Medulla oblongata (tissue), 1 donor: Measurements from ENCODE around the gene PPAN.

Experiments used
- DNase-seq: peaks from one replicate; pipeline ENCODE4 v3.0.0-alpha.2; 2015; ENCODE audit errors: extremely low spot score

Gene PPAN

GRCh38 chr19:10113964-10114650 is 7.9 kb downstream of the PPAN start:
- DNase-seq, result no peak

- DNase-seq, result no peak
Observed at GRCh38 chr19:10114651-10115391, 8.7 kb downstream of the PPAN start.

DNA sequence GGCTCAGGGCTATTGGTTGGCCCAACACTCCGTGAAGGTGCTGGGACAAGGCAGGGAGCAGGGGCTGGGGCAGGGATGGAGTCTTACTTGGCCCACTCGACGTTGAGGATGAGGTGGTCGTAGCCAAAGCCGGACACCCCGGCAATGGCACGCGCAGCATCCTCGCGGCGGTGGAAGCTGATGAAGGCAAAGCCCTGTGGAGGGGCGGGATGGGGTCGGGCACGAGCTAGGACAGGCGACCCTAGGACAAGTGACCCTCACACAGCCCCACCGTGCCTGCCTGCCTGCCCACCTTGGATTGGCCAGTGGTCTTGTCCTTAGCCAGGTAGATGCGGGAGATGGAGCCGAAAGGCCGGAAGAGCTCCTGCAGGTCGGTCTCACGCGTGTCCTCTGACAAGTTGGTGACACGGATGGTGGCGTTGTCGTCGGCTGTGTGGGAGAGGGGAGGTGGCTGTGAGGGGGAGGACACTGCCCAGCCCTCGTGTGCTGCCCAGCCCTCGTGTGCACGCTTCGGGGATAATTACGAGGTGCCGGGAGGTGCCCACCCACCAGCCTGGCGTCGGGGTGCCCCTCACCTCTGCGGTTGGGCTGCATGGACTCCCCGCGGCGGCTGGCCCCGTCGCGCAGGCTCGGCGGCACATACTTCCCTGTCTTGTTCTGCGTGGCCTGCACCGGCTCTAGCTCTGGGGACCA is 9.4 kb downstream of the PPAN start:
- DNase-seq, result no peak

DNA sequence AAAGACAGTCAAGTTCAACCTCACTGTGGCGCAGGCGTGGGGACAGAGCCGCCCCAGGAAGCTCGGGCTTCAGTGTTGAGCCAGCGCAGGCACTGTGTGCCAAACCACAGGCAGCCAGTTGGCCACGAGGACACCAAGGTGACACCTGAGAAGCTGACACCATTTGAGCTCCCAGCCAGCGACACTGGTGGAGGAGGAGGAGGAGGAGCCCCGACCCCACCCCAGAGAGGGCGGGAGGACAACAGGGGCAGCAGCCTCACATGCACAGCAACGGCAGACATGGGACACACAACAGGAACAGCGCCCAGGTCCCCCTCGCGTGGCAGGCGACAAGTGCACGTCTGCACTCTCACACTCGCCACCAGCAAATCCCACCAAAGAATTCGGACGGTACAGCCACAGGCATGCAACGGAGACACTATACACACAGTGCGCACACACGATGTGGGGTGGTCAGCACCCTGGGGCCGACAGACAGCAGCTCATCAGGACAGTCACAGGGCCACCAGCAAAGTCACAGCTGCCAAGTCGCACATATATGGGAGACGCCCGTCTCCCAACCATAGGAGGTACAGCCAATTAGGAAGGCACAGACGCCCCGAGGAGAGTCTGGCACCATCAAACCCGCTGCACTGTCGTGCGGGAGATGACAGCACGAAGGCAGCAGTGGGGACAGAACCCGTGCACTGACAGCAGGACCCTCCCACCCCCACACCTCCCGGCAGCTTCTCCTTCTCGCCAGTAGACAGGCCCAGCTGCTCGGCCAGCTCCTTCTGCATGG is 10.1 kb downstream of the PPAN start:
- DNase-seq, result no peak

- no peak for DNase-seq
Observed at GRCh38 chr19:10116866-10117616, 10.9 kb downstream of the PPAN start.

DNA sequence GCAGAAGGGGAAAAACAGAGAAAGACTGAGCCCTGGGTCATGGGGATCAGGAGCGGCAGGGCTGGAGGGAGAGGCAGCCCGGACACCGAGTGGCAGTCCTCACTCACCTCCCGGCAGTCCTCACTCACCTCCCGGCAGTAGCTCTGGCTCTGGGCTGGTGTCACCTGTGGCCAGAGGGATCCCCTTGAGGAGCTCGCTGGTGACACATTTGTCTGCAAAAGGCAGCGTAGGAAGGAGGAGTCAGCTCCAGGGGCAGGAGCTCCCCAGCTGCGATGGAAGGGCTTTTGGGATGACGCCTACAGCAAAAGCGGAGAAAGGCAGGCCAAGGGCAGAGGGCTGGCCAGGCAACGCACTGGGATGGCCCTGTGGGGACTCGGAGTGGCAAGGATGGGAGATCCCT is 12.8 kb downstream of the PPAN start:
- DNase-seq, result no peak

- no peak for DNase-seq
Observed at GRCh38 chr19:10120538-10121189, 14.5 kb downstream of the PPAN start.

- no peak for DNase-seq
Observed at GRCh38 chr19:10122045-10122444, 15.9 kb downstream of the PPAN start.

- no peak for DNase-seq
Observed at GRCh38 chr19:10124429-10124828, 18.3 kb downstream of the PPAN start.

DNA sequence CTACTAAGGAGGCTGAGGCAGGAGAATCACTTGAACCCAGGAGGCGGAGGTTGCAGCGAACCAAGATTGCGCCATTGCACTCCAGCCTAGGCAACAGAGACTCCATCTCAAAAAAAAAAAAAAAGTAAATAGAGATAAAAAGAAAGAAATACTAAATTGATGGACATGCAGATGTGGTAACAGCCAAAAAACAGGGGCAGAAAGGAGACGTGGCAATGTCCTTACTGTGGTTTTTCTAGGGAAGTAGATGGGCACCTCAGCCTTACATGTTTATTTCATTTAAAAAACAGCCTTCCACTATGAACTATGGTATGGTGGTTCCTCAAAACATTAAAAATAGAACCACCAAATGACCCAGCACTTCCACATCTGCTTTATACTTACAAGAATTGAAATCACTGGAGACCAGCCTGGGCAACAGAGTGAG is 20.1 kb downstream of the PPAN start:
- peak; percentile 71 for DNase-seq

DNA sequence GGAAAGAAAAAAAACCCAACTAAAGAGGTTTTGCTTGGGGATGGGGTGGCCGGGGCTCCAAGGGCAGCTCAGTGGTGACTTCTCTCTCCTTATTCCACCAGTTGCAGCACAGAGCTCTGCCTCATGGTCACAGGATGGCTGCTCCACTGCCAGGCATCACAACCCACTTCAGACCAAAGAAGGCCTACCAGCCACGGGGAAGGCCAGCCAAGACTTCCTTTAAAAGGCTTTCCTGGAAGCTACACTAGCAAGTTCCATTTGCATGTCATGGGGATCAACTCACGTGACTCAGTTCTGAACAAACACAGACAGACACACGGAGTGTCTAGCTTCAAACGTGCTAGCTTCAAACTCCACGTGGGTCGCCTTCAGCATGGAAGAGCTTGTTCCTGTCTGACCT is 26.7 kb downstream of the PPAN start:
- DNase-seq, result no peak

DNA sequence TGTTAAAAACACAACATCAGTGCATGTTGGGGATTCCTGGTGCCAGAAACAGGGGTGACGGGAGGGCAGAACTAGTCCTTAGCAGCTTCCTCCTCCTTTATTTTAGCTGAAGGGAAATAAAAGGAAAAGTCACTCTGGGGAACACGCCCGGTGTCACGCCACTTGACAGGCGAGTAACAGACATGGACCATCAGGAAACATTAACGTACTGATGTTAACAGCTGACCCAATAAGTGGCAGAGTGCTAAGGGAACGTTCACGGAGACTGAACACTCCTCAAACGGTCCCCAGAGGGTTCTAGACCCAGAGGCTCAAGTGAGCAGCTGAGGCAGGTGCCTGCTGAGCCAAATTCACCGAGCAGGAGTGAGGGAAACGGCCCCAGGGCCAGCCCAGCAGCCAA is 27.4 kb downstream of the PPAN start:
- DNase-seq, result no peak

- no peak for DNase-seq
Observed at GRCh38 chr19:10134040-10134439, 27.9 kb downstream of the PPAN start.

DNA sequence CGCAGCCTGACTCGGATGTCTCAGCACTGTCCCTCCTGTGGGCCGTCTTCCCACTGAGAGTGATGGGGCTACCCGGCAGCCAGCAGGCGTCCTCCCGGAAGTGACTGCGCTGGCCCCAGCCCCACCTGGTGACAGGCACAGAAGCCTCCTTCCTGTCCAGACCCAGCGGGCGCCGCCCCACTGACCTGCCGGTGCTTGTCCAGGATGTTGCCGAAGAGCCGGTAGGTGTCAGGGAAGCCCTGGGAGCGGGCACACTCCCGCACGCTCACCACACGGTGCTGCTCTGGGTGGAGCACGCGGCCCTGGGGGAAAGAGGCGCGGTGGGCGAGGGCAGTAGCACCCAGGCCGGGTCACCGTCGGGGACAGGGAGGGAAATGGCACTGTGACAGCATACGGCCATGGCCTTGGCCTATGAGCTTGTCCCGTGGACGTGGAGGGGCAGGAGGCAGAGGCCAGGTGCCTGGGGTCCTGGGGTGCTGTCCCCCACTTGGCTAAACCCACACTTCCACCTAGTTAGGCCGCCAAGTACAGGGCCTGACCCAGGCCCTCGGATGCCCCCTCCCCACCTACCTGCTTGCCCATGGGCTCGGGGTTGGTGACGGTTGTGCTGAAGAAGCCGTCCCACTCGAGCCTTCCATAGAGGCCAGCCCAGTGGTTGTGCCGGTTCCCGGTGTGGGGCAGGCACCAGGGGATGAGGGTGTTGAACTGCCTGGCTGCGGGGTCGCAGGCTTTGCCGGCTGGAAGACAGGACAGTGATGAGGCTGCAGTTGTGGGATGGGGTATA is 29.6 kb downstream of the PPAN start:
- DNase-seq, result no peak

DNA sequence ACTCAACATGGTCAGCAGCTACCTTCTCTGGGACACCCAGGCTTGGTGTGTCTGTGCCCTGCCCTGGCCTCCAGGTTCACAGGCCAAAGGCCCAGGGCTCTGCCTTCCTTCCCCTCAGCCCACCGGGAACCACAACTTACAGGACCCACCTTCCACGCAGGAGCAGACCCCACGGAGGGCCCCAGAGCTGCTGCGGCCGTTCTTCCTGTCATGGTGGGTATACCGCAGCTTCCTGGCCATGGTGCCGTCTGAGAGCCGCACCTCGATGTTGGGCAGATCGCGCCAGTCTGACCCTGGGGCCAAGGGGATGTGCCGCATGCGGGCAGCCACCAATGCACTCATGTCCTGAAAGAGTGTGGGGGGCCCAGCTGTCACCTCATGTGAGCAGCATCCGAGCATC is 30.8 kb downstream of the PPAN start:
- DNase-seq, result no peak

- DNase-seq, result peak; percentile 59
Observed at GRCh38 chr19:10137751-10138682, 31.9 kb downstream of the PPAN start.

DNA sequence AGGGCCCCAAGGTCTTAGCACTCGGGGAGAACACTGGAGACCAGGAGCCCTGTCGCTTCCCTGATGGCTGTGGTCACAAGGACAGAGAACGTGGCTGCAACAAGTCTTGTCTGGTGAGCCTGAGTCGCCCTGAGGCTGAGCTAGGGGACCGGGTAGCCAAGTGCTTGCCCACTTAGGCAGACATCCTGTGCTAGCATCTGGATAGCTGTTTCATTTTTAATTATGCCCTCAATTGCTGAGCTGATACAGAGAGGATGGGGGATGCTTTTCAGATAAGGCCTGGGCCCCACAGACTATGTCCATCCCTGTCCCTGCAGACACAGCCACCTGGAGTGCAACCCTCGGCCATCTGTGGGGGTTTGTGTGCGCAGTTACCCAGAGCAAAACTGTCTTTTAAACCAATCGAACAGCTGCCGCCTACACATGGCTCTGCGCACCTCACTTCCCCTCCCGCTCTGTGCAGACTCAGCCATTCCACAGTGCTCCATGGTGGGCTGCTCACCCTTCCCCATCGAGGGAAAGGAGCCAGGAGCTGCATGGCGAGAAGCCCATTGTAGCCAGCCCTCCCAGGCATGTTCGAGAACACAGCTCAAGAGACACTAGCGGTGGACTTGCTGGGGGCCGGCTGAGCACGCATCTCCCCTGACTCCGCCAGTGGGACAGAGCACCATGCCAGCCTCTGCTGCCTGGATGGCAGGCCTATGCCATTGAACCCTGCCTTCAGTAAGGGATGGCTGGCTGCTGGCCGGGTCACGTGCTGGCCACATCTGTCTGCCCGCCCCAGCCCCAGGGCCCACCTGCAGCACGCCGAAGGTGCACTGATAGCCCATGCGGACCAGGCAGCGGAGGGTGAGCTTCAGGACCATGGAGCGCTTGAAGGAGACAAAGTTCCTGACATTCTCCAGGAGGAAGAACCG is 33.0 kb downstream of the PPAN start:
- no peak for DNase-seq

DNA sequence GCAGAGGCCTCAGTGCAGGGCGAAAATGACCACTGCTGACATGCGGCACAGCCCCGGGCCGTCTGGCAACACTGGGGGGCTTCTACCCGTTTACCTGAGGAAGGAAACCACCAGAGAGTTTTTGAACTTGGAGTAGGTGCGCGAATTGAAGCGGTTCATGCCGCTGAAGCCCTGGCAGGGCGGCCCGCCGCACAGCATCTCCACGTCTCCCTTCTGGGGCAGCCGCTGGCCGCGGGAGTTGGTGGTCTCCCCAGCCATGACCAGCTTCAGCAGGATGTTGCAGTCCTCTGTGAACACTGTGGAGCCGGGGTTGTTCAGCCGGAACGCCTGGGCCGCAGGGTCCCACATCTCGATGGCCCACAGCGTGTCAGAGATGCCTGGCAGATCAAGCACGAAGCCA is 33.8 kb downstream of the PPAN start:
- DNase-seq, result no peak
